Activated CD8-positive, alpha-beta T cell treated with anti-CD3 and anti-CD28 coated beads for 36 hours (primary cell): ENCODE data around the gene KIAA1210. TPM values are rescaled to one million over a fixed set of nuclear protein-coding genes. Genes with fewer than 3 reads are reported as not detected.
"Not testable (repeated sequence)": the region's sequence is repeated elsewhere in the genome, so short reads cannot be mapped to it uniquely, and the experiment has no call there.

Experiments used
- ATAC-seq: fragments of 200-7000 bp; cut with Tn5 transposase; one replicate; pipeline ENCODE4 v1.10.0; 2021; ENCODE audit warnings: mild to moderate bottlenecking, moderate library complexity
- CTCF ChIA-PET: fragments of 350-600 bp; sonication (Branson Sonifier 250); formaldehyde crosslinking; loops from one replicate; lab custom pipeline; 2021; ENCODE audit warnings: antibody characterized with exemption; lab: Charles Lee
- POLR2A ChIA-PET: fragments of 350-600 bp; sonication (Branson Sonifier 250); formaldehyde crosslinking; loops from one replicate; lab custom pipeline; 2021; ENCODE audit warnings: antibody characterized with exemption; lab: Charles Lee
- DNase-seq: peaks from one replicate; pipeline ENCODE4 v3.0.0-alpha.2; 2020
- H3K27ac Mint-ChIP-seq: one replicate; pipeline ENCODE4 v1.8.0; 2021; ENCODE audit warnings: mild to moderate bottlenecking, mixed read lengths
- H3K27me3 Mint-ChIP-seq: one replicate; pipeline ENCODE4 v1.8.0; 2021; ENCODE audit warnings: mixed read lengths
- H3K36me3 Mint-ChIP-seq: one replicate; pipeline ENCODE4 v1.8.0; 2021; ENCODE audit warnings: low read depth, mixed read lengths
- H3K4me1 Mint-ChIP-seq: one replicate; pipeline ENCODE4 v1.8.0; 2021; ENCODE audit warnings: low read depth, mixed read lengths
- H3K4me3 Mint-ChIP-seq: one replicate; pipeline ENCODE4 v1.8.0; 2021; ENCODE audit warnings: mild to moderate bottlenecking, moderate library complexity, mixed read lengths
- H3K9me3 Mint-ChIP-seq: one replicate; pipeline ENCODE4 v1.8.0; 2021; ENCODE audit warnings: mixed read lengths
- intact Hi-C: fragments of 100-400 bp; cut with micrococcal nuclease; formaldehyde crosslinking; loops from one replicate; pipeline ENCODE4 v1.10.0; 2022
- total RNA-seq, 2 experiments: library from RNA; stranded (reverse); gene quantifications; one replicate each; pipeline ENCODE4 v1.2.3, GENCODE V29; 2021
- TF ChIP-seq, protein P1 (sequence below): fragments of 200-600 bp; IDR thresholded peaks from one replicate; pipeline ENCODE4 v1.8.0; 2022; ENCODE audit warnings: antibody characterized with exemption, mild to moderate bottlenecking

Gene KIAA1210
- total RNA-seq, 2 experiments from 2014 or later = not detected

DNA sequence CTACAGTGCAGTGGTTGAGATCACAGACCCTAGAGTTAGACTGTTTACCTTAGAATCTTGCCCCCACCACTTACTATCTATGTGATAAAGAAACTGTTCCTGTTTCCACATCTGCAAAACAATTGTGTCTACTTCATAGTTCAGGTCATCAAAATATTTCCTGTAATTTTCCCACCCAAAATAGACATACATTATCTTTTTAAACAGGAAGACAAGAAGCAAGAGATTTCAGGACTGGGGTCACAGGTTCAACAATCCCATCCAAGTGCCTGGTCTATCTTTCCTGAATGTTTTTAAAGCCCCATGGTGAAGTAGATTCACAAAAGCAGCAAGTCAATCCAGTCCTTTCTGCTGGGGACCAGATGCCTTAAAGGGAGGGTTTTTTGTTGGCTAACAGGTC is 96.6 kb downstream of the KIAA1210 start:
- H3K9me3 Mint-ChIP-seq = peaks cover 8% of the 10 kb centered on the region
- CTCF ChIA-PET = no interaction called here
- no peak for ATAC-seq
- POLR2A ChIA-PET = no interaction called here
- intact Hi-C loops = no loop called here
- no peak for DNase-seq
- no peak overlapping the region for H3K4me3 Mint-ChIP-seq
- no peaks in the 10 kb centered on the region for H3K36me3 Mint-ChIP-seq
- TF ChIP-seq, protein P1, sequence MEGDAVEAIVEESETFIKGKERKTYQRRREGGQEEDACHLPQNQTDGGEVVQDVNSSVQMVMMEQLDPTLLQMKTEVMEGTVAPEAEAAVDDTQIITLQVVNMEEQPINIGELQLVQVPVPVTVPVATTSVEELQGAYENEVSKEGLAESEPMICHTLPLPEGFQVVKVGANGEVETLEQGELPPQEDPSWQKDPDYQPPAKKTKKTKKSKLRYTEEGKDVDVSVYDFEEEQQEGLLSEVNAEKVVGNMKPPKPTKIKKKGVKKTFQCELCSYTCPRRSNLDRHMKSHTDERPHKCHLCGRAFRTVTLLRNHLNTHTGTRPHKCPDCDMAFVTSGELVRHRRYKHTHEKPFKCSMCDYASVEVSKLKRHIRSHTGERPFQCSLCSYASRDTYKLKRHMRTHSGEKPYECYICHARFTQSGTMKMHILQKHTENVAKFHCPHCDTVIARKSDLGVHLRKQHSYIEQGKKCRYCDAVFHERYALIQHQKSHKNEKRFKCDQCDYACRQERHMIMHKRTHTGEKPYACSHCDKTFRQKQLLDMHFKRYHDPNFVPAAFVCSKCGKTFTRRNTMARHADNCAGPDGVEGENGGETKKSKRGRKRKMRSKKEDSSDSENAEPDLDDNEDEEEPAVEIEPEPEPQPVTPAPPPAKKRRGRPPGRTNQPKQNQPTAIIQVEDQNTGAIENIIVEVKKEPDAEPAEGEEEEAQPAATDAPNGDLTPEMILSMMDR = no peak
- no peak overlapping the region for H3K27ac Mint-ChIP-seq
- no peaks in the 10 kb centered on the region for H3K27me3 Mint-ChIP-seq
- H3K4me1 Mint-ChIP-seq = no peaks in the 10 kb centered on the region

DNA sequence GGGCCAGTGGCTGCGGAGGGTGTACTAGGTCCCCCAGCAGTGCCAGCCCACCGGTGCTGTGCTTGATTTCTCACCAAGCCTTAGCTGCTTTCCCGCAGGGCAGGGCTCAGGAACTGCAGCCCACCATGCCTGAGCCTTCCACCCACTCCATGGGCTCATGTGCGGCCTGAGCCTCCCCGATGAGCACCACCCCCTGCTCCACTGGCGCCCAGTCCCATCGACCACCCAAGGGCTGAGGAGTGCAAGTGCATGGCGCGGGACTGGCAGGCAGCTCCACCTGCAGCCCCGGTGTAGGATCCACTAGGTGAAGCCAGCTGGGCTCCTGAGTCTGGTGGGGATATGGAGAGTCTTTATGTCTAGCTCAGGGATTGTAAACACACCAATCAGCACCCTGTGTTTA is 98.0 kb downstream of the KIAA1210 start:
- H3K27ac Mint-ChIP-seq, ATAC-seq, H3K36me3 Mint-ChIP-seq, DNase-seq, H3K4me3 Mint-ChIP-seq, POLR2A ChIA-PET, H3K4me1 Mint-ChIP-seq, CTCF ChIA-PET, H3K27me3 Mint-ChIP-seq, H3K9me3 Mint-ChIP-seq, intact Hi-C loops: not testable (repeated sequence)

DNA sequence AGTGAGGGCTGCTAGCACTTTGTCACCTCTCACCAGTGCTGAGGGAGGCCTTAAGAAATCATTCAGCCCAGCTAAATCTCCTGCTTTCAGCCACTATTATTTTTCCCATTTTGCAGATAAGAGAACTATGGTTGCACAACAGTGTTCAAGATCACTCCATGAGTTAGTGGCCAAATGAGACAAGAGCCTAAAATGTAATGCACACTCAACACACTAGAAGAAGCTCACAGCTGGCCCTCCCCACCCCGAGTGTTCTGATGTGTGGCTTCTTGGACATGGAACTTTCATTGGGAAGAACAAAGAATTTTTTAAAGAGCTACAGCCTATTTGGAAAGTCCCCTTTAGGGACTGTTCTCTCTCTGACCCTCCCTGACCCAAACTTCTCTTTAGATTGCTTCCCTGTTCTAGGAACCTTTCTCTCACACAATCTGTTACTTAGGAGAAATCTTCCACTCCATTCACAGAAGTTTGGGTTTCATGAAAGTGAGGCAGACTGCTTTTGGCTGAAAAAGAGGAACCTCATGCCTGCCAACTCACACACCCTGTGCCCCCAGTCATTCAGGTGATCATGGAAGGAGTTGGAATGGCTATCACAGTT is 98.8 kb downstream of the KIAA1210 start:
- Mint-ChIP-seq H3K4me3 (no peak overlapping the region), H3K27me3 (no peaks in the 10 kb centered on the region), H3K27ac (no peak overlapping the region), H3K4me1 (no peaks in the 10 kb centered on the region), H3K9me3 (peaks cover 4% of the 10 kb centered on the region), H3K36me3 (no peaks in the 10 kb centered on the region)
- POLR2A ChIA-PET = no interaction called here
- CTCF ChIA-PET = interaction anchor here (1.0 kb wide), 1 partner anchor 24 kb away, joined by 3 read pairs; no protein-coding TSS in a partner anchor
- DNase-seq (no peak), ATAC-seq (no peak)
- TF ChIP-seq, protein P1 = no peak
- intact Hi-C loops = no loop called here

Other genes starting within 250 kb of the KIAA1210 start
- gene LONRF3, start 153.2 kb downstream of the KIAA1210 start, total RNA-seq = 1 to 10 TPM; 1.7 to 1.9 TPM
- not detected for gene CT47C1, start 54.8 kb downstream of the KIAA1210 start, total RNA-seq
- gene PGRMC1, start 108.5 kb upstream of the KIAA1210 start, total RNA-seq = 10 to 100 TPM; 36.8 to 37.1 TPM